Lower lobe of right lung (tissue), 2 donors: ENCODE measurements around the gene CAPNS1. TPM values are rescaled to one million over a fixed set of nuclear protein-coding genes. Genes with fewer than 3 reads are reported as not detected.

Experiments used
- ATAC-seq, 2 donors: fragments of 200-7000 bp; cut with Tn5 transposase; one replicate each; pipeline ENCODE4 v1.9.1; 2020 to 2022; ENCODE audit warnings: mild to moderate bottlenecking in 2 of 2, moderate library complexity in 2 of 2
- DNase-seq: peaks from one replicate; pipeline ENCODE4 v3.0.0-alpha.2; 2020
- H3K27ac ChIP-seq: fragments of 200-600 bp; one replicate; pipeline ENCODE4 v1.8.0; 2022
- H3K27me3 ChIP-seq: fragments of 200-600 bp; one replicate; pipeline ENCODE4 v1.8.0; 2022; ENCODE audit warnings: low read depth
- H3K36me3 ChIP-seq: fragments of 200-600 bp; one replicate; pipeline ENCODE4 v1.8.0; 2022; ENCODE audit warnings: mild to moderate bottlenecking
- H3K4me1 ChIP-seq: fragments of 200-600 bp; one replicate; pipeline ENCODE4 v1.8.0; 2022
- H3K4me3 ChIP-seq: fragments of 200-600 bp; one replicate; pipeline ENCODE4 v1.8.0; 2022; ENCODE audit warnings: mild to moderate bottlenecking
- H3K9me3 ChIP-seq: fragments of 200-600 bp; one replicate; pipeline ENCODE4 v1.8.0; 2022
- intact Hi-C: fragments of 100-400 bp; cut with DNase I; formaldehyde crosslinking; loops from one replicate; pipeline ENCODE4 v1.11.0; 2022
- long read RNA-seq: library from polyadenylated mRNA; unstranded; transcript quantifications from one replicate; pipeline ENCODE4 v2.0.0, GENCODE V29; 2021
- total RNA-seq: library from RNA; stranded (reverse); fragmentation: NEBNext Ultra II Directional; extraction: Animal tissue kit (Norgen Biotek cat#: 25700); gene quantifications from one replicate; pipeline ENCODE4 v1.2.1, GENCODE V29; 2021
- TF ChIP-seq, protein P1 (sequence below): fragments of 200-600 bp; IDR thresholded peaks from one replicate; pipeline ENCODE4 v1.8.0; 2022; ENCODE audit warnings: antibody characterized with exemption, mild to moderate bottlenecking
- donor health status: DM: no; HTN: yes; CAD: no; lungs with severe emphysema.

CAPNS1 gene
- 584 TPM for total RNA-seq
- long read RNA-seq, transcript CAPNS1-201 (11 exons, 1,918 nt): major isoform, 94 of 217 reads
- long read RNA-seq, partial matches to known transcripts: 80 of 217 reads
- long read RNA-seq, other reads (novel, unspliced or antisense): 43 of 217 reads

GRCh38 chr19:36139473-36140303, at the start of gene CAPNS1:
Gene CAPNS1 (plus strand): TSS chr19:36140066. CDS start chr19:36141012, 946 bp downstream.
- no peaks in the 10 kb centered on the region for H3K27me3 ChIP-seq
- H3K4me1 ChIP-seq: peaks cover 32% of the 10 kb centered on the region
- peaks cover 33% of the 10 kb centered on the region for H3K36me3 ChIP-seq
- H3K4me3 ChIP-seq: peak within 1 kb of the TSS; percentile 93
- TF ChIP-seq, protein P1, sequence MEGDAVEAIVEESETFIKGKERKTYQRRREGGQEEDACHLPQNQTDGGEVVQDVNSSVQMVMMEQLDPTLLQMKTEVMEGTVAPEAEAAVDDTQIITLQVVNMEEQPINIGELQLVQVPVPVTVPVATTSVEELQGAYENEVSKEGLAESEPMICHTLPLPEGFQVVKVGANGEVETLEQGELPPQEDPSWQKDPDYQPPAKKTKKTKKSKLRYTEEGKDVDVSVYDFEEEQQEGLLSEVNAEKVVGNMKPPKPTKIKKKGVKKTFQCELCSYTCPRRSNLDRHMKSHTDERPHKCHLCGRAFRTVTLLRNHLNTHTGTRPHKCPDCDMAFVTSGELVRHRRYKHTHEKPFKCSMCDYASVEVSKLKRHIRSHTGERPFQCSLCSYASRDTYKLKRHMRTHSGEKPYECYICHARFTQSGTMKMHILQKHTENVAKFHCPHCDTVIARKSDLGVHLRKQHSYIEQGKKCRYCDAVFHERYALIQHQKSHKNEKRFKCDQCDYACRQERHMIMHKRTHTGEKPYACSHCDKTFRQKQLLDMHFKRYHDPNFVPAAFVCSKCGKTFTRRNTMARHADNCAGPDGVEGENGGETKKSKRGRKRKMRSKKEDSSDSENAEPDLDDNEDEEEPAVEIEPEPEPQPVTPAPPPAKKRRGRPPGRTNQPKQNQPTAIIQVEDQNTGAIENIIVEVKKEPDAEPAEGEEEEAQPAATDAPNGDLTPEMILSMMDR: no peak
- peak; percentile 94 to 95 for ATAC-seq
- intact Hi-C loops: no loop called here
- peak; percentile 99 for DNase-seq
- peak within 1 kb of the TSS; percentile 98 for H3K27ac ChIP-seq
- H3K9me3 ChIP-seq: no peaks in the 10 kb centered on the region

GRCh38 chr19:36090910-36091695, 48.8 kb upstream of the CAPNS1 start:
- TF ChIP-seq, protein P1: no peak
- H3K4me1 ChIP-seq: no peaks in the 10 kb centered on the region
- no peaks in the 10 kb centered on the region for H3K36me3 ChIP-seq
- intact Hi-C loops: no loop called here
- ATAC-seq (no peak), DNase-seq (no peak)
- H3K27ac ChIP-seq: no peak overlapping the region
- no peaks in the 10 kb centered on the region for H3K9me3 ChIP-seq
- no peaks in the 10 kb centered on the region for H3K27me3 ChIP-seq
- H3K4me3 ChIP-seq: no peak overlapping the region

- no peak for ATAC-seq
- no peak for DNase-seq
- H3K4me3 ChIP-seq: no peak overlapping the region
- H3K27me3 ChIP-seq: no peaks in the 10 kb centered on the region
- H3K36me3 ChIP-seq: no peaks in the 10 kb centered on the region
- H3K4me1 ChIP-seq: no peaks in the 10 kb centered on the region
- intact Hi-C loops: no loop called here
- no peaks in the 10 kb centered on the region for H3K9me3 ChIP-seq
- no peak overlapping the region for H3K27ac ChIP-seq
- TF ChIP-seq, protein P1: no peak
Observed at GRCh38 chr19:36092566-36092965, 47.3 kb upstream of the CAPNS1 start.

DNA sequence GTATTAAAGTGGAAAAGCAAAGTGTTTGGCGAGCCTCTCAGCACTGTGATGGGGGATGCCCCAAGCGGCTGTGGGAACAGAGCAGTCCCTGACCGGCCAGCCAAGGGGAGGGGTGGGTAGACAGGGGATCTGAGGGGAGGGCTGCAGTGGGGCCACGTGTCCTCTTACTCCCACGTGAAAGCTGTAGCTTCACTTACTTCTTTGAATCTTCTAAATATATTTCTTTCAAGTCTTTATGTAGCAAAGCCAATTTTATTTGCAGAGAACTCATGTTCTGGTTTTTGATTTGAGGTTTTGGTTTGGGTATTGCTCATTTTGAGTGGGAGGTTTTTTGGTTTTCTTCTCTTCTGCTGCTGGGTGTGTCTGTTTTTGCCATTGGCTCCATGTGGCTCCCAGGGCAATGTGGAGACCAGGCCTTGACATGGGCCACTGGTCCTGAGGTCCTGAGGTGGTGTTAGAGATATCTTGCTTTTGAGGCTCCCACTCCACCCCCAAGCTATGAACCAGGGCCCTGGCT, 46.7 kb upstream of the CAPNS1 start:
- TF ChIP-seq, protein P1: no peak
- Histone ChIP-seq H3K4me3 (no peak overlapping the region), H3K27ac (no peak overlapping the region), H3K9me3 (no peaks in the 10 kb centered on the region), H3K27me3 (no peaks in the 10 kb centered on the region), H3K4me1 (no peaks in the 10 kb centered on the region), H3K36me3 (no peaks in the 10 kb centered on the region)
- intact Hi-C loops: no loop called here
- no peak for ATAC-seq
- DNase-seq: no peak

- intact Hi-C loops: no loop called here
- no peak overlapping the region for H3K27ac ChIP-seq
- no peaks in the 10 kb centered on the region for H3K9me3 ChIP-seq
- DNase-seq: no peak
- H3K36me3 ChIP-seq: no peaks in the 10 kb centered on the region
- H3K4me3 ChIP-seq: no peak overlapping the region
- H3K27me3 ChIP-seq: no peaks in the 10 kb centered on the region
- TF ChIP-seq, protein P1: no peak
- no peaks in the 10 kb centered on the region for H3K4me1 ChIP-seq
- no peak for ATAC-seq
Observed at GRCh38 chr19:36093687-36094086, 46.2 kb upstream of the CAPNS1 start.
